GM12875 (cell line): ENCODE measurements around the gene TNFRSF25.

ENCODE experiments used
- H3K4me3 ChIP-seq: one replicate; pipeline ENCODE4 v1.5.1; 2011; ENCODE audit warnings: low read depth, low read length, control low read depth
- CTCF ChIP-seq: IDR thresholded peaks from 2 replicates; pipeline ENCODE4 v1.5.1; 2011; ENCODE audit warnings: low read depth, mild to moderate bottlenecking, control low read depth, inconsistent platforms, low read length, moderate library complexity, borderline replicate concordance; ENCODE audit not compliant: insufficient read depth

Gene TNFRSF25

GRCh38 chr1:6466023-6466422, at the start of gene TNFRSF25:
Gene TNFRSF25, minus strand, starts transcription at chr1:6466173. Its CDS starts 66 bp downstream, at chr1:6466107.
- H3K4me3 ChIP-seq, result no peak within 1 kb of the TSS
- no peak for TF ChIP-seq CTCF

GRCh38 chr1:6515771-6516170, 49.8 kb upstream of the TNFRSF25 start:
- no peak overlapping the region for H3K4me3 ChIP-seq
- no peak for TF ChIP-seq CTCF

GRCh38 chr1:6513320-6513801, 47.4 kb upstream of the TNFRSF25 start:
- H3K4me3 ChIP-seq, result no peak overlapping the region
- no peak for TF ChIP-seq CTCF

GRCh38 chr1:6512908-6513280, 46.9 kb upstream of the TNFRSF25 start:
- no peak overlapping the region for H3K4me3 ChIP-seq
- no peak for TF ChIP-seq CTCF

GRCh38 chr1:6512245-6512907, 46.4 kb upstream of the TNFRSF25 start:
- H3K4me3 ChIP-seq, result no peak overlapping the region
- no peak for TF ChIP-seq CTCF

- TF ChIP-seq CTCF, result no peak
- H3K4me3 ChIP-seq, result no peak overlapping the region
Observed at GRCh38 chr1:6511561-6512244, 45.7 kb upstream of the TNFRSF25 start.

- no peak overlapping the region for H3K4me3 ChIP-seq
- no peak for TF ChIP-seq CTCF
Observed at GRCh38 chr1:6511056-6511455, 45.1 kb upstream of the TNFRSF25 start.
